Natural killer cell (primary cell): ENCODE results near the gene LTB4R. TPM values are rescaled to one million over a fixed set of nuclear protein-coding genes. Genes with fewer than 3 reads are reported as not detected.

ENCODE experiments used
- ATAC-seq, 3 donors: fragments of 150-1000 bp in 2 of 3; fragments of 200-7000 bp in 1 of 3; cut with Tn5 transposase; 1 replicate in 1 of 3; 2 replicates in 2 of 3; pipeline ENCODE4 v1.10.0; 2021; ENCODE audit warnings: mild to moderate bottlenecking in 2 of 3, moderate library complexity in 2 of 3
- DNase-seq, 2 donors: peaks; one replicate each; pipeline versions ENCODE4 v3.0.0 to v3.0.0-alpha.2; 2013 to 2021; ENCODE audit warnings: mixed read lengths in 1 of 2
- H3K27ac ChIP-seq: one replicate; pipeline ENCODE4 v1.5.1; 2013; ENCODE audit warnings: mild to moderate bottlenecking, low read length
- H3K27me3 ChIP-seq: one replicate; pipeline ENCODE4 v1.6.1; 2013; ENCODE audit warnings: low read length; ENCODE audit not compliant: control insufficient read depth, insufficient read depth
- H3K36me3 ChIP-seq: one replicate; pipeline ENCODE4 v1.6.1; 2013; ENCODE audit warnings: low read length; ENCODE audit not compliant: control insufficient read depth, insufficient read depth
- H3K4me1 ChIP-seq: one replicate; pipeline ENCODE4 v1.6.1; 2013; ENCODE audit warnings: low read length; ENCODE audit not compliant: control insufficient read depth, insufficient read depth
- H3K4me3 ChIP-seq: one replicate; pipeline ENCODE4 v1.5.1; 2013; ENCODE audit warnings: low read length
- H3K9me3 ChIP-seq: one replicate; pipeline ENCODE4 v1.6.1; 2013; ENCODE audit warnings: low read length; ENCODE audit not compliant: control insufficient read depth, insufficient read depth
- H3K27ac Mint-ChIP-seq, 2 donors: one replicate each; pipeline ENCODE4 v1.8.0; 2022; ENCODE audit warnings: mild to moderate bottlenecking in 2 of 2, mixed read lengths in 2 of 2, moderate library complexity in 1 of 2
- H3K27me3 Mint-ChIP-seq, 2 donors: one replicate each; pipeline ENCODE4 v1.8.0; 2022; ENCODE audit warnings: low read depth in 2 of 2, mixed read lengths in 2 of 2
- H3K36me3 Mint-ChIP-seq: one replicate; pipeline ENCODE4 v1.8.0; 2022; ENCODE audit warnings: mixed read lengths
- H3K4me1 Mint-ChIP-seq, 2 donors: one replicate each; pipeline ENCODE4 v1.8.0; 2022; ENCODE audit warnings: mixed read lengths in 2 of 2
- H3K4me3 Mint-ChIP-seq: one replicate; pipeline ENCODE4 v1.8.0; 2022; ENCODE audit warnings: mild to moderate bottlenecking, moderate library complexity, mixed read lengths
- H3K9me3 Mint-ChIP-seq, 2 donors: one replicate each; pipeline ENCODE4 v1.8.0; 2022; ENCODE audit warnings: mixed read lengths in 2 of 2
- CTCF ChIP-seq: fragments of 200-600 bp; IDR thresholded peaks from one replicate; pipeline ENCODE4 v1.8.0; 2022; ENCODE audit warnings: antibody characterized with exemption
- WGBS: methylation state at CpG from one replicate; pipeline ENCODE4 v1.1.7; 2013; ENCODE audit warnings: missing lambda C conversion rate; ENCODE audit not compliant: insufficient coverage; 5-methylcytosine and 5-hydroxymethylcytosine counted together
- intact Hi-C: fragments of 100-400 bp; cut with micrococcal nuclease; formaldehyde crosslinking; loops from one replicate; pipeline ENCODE4 v1.14.2; 2022
- total RNA-seq, 4 donors: library from RNA; stranded (reverse); fragments of 120-200 nt in 1 of 4; gene quantifications; one replicate each; pipeline versions ENCODE4 v1.2.3 to v1.2.4, GENCODE V29; 2013 to 2022

The LTB4R gene
- total RNA-seq, 3 donors from 2014 or later (not counting 1 experiment from before 2014, with no cell fraction given): 33.5 to 55.7 (median 49.7) TPM

- no peak for TF ChIP-seq CTCF
- 96% methylated on average over 5 of the region's 5 CpGs for WGBS
- Mint-ChIP-seq H3K27ac (no peak overlapping the region), H3K36me3 (peaks cover 9% of the 10 kb centered on the region), H3K9me3 (no peaks in the 10 kb centered on the region), H3K4me1 (no peaks in the 10 kb centered on the region), H3K4me3 (no peak overlapping the region), H3K27me3 (no peaks in the 10 kb centered on the region)
- H3K4me1 ChIP-seq: peaks cover 19% of the 10 kb centered on the region
- no peak overlapping the region for H3K4me3 ChIP-seq
- H3K27ac ChIP-seq: no peak overlapping the region
- intact Hi-C loops: no loop called here
- H3K36me3 ChIP-seq: peaks cover 24% of the 10 kb centered on the region
- H3K27me3 ChIP-seq: no peaks in the 10 kb centered on the region
- no peak for DNase-seq
- ATAC-seq: no peak
- H3K9me3 ChIP-seq: no peaks in the 10 kb centered on the region
These were observed 24.3 kb upstream of the LTB4R start for GRCh38 chr14:24286996-24287395.

GRCh38 chr14:24289649-24290280, 21.5 kb upstream of the LTB4R start:
- peaks cover 35% of the 10 kb centered on the region for H3K36me3 ChIP-seq
- 52% methylated on average over 6 of the region's 6 CpGs for WGBS
- peaks cover 16% of the 10 kb centered on the region for H3K4me1 ChIP-seq
- no peaks in the 10 kb centered on the region for H3K27me3 ChIP-seq
- H3K36me3 Mint-ChIP-seq: peaks cover 9% of the 10 kb centered on the region
- intact Hi-C loops: no loop called here
- TF ChIP-seq CTCF: no peak
- H3K9me3 Mint-ChIP-seq: no peaks in the 10 kb centered on the region
- H3K4me1 Mint-ChIP-seq: no peaks in the 10 kb centered on the region
- DNase-seq: peak in 1 of 2 donors; percentile 53
- H3K27ac Mint-ChIP-seq: no peak overlapping the region
- no peak overlapping the region for H3K4me3 ChIP-seq
- no peaks in the 10 kb centered on the region for H3K27me3 Mint-ChIP-seq
- no peak overlapping the region for H3K27ac ChIP-seq
- H3K9me3 ChIP-seq: no peaks in the 10 kb centered on the region
- H3K4me3 Mint-ChIP-seq: no peak overlapping the region
- ATAC-seq: peak in 2 of 3 donors; percentile 21 to 55

- ATAC-seq: no peak
- no peak for TF ChIP-seq CTCF
- peaks cover 11% of the 10 kb centered on the region for H3K36me3 Mint-ChIP-seq
- Histone ChIP-seq H3K4me1 (peaks cover 16% of the 10 kb centered on the region), H3K27ac (no peak overlapping the region), H3K27me3 (no peaks in the 10 kb centered on the region), H3K4me3 (no peak overlapping the region), H3K9me3 (no peaks in the 10 kb centered on the region), H3K36me3 (peaks cover 39% of the 10 kb centered on the region)
- no peaks in the 10 kb centered on the region for H3K4me1 Mint-ChIP-seq
- H3K9me3 Mint-ChIP-seq: no peaks in the 10 kb centered on the region
- H3K4me3 Mint-ChIP-seq: no peak overlapping the region
- H3K27ac Mint-ChIP-seq: no peak overlapping the region
- DNase-seq: no peak
- intact Hi-C loops: no loop called here
- no peaks in the 10 kb centered on the region for H3K27me3 Mint-ChIP-seq
- 95% methylated on average over 8 of the region's 9 CpGs for WGBS
These were observed 20.6 kb upstream of the LTB4R start for GRCh38 chr14:24290746-24291145.
